GM18499 (cell line): ENCODE measurements around the gene FMO5.
"Not testable (repeated sequence)": the region's sequence is repeated elsewhere in the genome, so short reads cannot be mapped to it uniquely, and the experiment has no call there.

Experiments
- ATAC-seq: cut with Tn5 transposase; IDR thresholded peaks from one replicate; pipeline ENCODE4 v1.9.1; 2021; ENCODE audit warnings: moderate number of reproducible peaks; ENCODE audit not compliant: insufficient read depth, unreplicated experiment

Gene FMO5

DNA sequence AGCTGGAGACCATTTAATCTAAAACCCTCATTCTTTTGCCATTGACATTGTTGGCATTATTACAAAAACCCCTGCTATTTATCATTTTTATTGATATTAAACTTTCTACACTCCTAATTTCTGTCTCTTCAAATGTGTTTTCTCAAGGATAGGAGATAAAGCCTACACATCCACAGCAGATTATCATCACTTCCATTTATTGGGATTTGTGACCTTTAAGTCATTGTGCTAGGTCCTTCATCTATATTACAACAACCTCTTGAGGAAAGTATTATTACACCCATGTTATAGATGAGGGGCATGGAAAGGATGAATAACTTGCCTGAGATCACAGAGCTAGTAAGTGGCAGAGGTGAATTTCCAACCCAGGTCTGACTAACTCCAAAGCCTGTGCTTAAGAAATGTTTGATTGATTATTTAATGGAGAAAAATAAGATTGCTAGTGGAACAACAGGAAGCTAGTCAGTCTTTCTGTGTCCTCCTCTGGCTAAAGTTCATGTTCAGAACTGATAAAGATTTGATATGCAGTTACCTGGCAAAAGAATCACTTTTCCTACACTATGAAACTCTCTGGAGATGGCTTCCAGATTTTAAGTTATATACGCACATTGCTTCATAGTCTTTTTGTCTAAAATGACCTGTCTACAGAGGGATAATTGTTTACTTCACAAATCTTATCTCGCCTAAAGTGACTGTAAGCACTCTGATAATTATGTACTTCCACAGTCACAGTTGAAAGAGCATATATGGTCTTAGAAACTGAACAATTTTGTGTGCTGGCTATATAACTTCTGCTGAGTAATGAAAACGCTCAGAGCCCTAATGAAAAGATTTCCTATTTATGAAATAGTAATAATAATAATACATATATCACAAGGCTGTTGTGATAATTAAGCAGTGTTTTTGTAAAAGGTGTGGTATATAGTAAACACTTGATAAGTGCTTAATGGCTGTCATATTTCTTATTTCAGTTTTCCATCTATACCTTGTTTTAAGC, 15.0 kb downstream of the FMO5 start:
- ATAC-seq: no peak

DNA sequence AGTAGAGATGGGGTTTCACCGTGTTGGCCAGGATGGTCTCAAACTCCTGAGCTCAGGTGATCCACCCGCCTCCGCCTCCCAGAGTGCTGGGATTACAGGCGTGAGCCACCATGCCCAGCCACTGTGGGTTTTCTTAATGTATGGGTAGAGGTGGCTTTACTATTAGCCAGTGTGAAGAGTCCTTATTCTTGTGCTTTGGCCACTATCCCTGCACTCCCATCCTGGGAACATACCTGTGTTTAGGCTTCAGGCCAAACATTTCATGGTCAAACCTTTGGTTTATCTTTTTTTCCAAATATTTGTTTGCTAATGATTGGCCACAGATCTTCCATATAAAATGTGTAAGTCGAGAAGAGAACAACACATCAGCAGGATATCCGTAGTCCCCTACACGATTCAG, 16.5 kb downstream of the FMO5 start:
- no peak for ATAC-seq

DNA sequence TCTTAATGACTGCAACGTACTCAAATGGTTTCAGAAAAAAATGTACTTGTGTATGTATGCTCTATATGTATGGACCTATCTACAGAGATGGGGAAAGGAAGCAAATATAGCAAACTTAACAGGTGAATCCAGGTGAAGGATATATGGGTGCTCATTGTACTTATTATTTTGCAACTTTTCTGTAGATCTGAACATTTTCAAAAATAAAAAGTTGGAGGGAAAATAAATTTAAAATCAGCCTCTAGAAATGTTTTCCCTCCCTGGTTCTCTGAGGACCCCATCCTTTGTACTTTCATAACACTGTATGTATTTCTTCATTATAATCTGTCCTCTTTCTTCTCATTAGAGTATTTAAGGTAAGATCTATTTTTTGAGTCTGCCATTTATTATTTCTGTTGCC, 17.9 kb downstream of the FMO5 start:
- no peak for ATAC-seq

DNA sequence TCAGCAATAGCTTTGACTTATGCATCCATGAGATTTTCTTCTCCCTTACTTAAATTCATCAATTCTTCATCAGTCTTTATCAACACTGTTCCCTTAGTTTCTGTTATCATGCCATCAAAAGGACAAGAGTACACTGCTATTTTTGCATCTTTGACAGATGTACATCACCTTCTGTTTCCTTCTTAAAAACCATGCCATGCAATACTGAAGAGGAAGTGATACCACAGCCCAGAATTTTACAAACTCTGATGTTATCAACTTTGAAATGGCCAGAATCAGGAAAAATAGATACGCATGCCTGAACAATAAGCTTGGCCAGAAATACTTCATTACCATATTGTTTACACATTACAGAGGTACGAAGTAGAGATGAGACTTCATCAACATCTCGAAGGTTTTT, 21.1 kb downstream of the FMO5 start:
- ATAC-seq: no peak

DNA sequence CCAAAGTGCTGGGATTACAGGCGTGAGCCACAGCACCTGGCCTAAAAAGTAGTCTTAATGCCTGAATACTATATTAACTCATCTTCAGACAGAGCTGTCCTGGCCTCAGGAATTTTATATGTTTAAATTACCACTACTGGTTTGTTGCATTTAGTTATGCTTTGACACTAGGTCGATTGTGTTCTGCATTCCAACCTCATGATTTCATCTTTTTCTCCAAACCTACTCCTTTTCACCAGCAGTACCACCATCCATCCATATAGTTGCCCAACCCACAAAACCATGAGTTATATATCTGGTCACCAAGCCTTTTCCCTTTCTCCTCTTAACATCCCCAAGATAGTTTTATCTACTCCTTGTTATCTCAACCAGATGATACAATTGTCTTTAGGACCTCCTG, 22.6 kb downstream of the FMO5 start:
- no peak for ATAC-seq

DNA sequence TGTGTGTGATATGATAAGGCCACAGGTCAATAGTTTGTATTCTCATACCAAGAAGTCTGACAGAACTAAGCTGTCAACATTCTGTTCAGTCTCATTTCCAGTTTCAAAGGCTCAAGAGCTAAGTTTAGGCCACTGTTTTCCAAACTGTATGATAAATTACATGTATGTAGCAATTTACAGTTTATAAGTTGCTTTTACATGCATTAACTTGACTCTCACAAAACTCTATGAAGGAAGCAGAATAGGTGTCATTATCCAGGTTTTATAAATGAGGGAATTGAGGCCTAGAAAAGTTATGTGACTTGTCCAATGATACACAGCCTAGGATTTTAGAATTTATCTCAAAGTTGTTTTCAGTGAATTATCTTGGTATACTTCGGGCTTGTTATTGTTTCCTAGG, 23.4 kb downstream of the FMO5 start:
- ATAC-seq: no peak

DNA sequence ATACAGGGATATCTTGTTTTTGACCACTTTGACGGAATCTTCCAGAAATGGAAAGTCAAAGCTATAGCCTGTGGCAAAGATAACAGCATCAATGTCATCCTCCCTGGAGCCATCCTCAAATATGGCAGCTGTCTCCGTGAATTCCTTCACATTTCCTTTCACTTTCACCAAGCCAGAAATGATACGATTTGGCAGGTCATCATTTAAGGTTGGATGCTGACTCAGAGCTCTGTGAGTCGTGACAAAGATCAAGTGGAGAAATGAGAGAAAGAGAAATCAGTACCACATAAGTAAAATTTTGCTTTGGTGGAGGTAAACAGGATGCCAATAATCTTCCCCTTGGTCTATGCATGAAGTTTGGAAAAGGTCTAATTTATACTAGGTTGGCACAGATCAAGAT, 23.9 kb downstream of the FMO5 start:
- no peak for ATAC-seq

DNA sequence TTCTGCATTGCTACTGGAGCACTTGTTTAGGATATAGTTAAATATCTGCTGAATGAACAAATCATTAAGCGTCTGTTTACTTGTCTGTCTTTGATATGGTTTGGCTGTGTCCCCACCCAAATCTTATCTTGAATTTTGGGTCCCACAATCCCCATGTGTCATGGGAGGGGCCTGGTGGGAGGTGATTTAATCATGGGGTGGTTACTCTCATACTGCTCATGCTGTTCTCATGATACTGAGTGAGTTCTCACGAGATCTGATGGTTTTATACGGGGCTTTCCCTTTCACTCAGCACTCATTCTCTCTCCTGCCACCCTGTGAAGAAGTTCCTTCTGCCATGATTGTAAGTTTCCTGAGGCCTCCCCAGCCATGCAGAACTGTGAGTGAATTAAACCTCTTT, 27.8 kb downstream of the FMO5 start:
- not testable (repeated sequence) for ATAC-seq

DNA sequence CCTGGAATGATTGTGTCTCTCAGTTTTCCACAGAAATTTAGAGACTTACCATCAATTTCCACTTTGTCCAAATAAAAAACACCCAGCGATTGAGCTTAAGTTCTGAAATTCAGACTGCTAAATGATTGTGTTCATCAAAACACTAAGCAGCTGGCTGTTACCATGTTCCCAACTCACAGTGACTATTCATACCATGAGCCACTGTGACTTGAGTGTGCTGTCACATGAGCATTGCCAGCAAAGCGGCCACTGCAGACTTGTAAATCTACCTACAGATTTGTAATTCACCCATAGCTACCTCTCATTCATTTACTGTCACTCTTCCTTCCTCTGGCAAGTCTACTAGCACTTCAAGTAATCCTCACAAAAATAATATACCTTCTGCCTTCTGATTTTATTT, 35.6 kb downstream of the FMO5 start:
- ATAC-seq: no peak

DNA sequence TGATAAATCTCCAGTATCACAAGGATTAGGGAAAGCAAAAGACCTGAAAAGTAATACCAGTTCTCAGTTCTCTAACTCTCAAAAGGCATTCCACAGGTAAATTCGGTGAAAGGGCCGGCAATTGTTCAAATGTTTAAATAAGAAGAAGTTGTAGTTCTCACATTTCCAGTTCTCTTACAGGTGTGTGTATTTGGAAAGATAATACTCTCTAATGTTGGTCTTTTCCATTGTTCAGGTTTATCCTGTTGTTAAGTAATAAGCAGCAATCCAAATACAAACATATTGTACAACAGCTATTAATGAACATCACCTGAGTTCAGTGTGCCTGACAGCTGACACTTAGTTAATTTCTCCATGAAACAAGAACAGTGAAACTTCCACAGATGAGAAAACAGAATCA, 39.7 kb downstream of the FMO5 start:
- ATAC-seq: no peak

DNA sequence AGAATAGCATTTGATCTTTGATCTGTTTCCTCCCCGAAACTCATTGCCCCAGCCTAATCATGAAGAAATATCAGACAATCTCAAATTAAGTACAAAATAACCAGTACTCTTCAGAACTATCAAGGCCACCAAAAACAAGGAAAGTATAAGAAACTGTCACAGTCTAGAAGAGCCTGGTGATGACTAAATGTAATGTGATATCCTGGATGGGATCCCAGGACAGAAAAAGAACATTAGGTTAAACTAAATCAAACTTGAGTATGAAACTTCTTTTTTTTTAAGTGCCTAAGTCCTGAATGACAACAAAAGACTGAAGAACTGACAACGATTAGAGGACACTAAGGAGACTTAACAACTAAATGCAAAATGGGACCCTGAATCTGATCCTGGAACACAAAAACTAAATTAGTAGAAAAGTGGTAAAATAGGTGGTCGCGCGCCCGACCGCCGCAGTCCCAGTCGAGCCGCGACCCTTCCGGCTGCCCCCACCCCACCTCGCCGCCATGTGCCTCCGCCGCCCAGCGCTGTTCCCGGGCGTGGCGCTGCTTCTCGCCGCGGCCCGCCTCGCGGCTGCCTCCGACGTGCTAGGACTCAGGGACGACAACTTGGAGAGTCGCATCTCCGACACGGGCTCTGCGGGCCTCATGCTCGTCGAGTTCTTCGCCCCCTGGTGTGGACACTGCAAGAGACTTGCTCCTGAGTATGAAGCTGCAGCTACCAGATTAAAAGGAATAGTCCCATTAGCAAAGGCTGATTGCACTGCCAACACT, 47.3 kb downstream of the FMO5 start:
- ATAC-seq: no peak

DNA sequence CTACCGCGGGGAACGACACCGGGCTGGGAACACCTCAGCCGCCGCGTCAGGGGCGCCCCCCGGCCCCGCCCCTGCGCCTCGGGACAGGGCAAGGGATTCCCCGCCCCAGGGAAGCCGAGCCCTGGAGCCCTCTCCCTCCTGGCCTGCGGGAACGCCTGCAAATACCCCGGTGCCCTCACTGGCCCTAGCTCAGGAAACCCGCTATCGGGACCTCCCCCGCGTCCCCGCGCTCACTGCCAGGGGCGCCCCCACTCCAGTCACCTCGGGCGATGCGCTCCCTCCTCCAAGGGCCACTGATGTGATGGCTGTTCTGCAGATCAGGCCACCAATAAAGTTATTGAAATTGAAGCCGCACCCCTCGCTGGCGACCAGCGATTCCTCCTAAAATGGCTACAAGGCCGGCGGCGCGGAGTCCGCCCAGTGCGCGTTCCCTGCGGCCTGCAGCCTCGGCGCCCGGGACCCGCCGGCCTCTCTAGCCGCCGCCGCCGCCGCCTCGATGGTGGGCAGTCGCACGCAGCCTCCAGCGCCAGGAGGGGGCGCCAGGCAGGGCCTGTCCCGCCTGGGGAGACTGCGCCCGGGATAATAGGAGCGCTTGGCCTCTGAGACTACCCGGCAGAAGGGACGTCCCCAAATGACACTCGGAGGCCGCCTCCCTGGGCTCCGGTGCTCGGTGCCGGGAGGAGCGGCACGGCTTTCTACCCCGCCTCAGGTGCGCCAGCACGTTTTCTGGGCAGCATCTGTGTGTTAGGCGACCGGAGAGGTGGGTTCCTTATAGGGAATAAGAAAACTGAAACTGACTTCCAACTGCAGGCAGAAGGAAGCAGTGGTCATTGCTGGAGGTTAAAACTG, 52.7 kb downstream of the FMO5 start, which contains the start of gene PRKAB2:
PRKAB2 (minus strand) TSS at position 303 of the 849 bp plus-strand sequence. CDS start 326 bp downstream, outside the sequence.
- peak; percentile 77 for ATAC-seq

DNA sequence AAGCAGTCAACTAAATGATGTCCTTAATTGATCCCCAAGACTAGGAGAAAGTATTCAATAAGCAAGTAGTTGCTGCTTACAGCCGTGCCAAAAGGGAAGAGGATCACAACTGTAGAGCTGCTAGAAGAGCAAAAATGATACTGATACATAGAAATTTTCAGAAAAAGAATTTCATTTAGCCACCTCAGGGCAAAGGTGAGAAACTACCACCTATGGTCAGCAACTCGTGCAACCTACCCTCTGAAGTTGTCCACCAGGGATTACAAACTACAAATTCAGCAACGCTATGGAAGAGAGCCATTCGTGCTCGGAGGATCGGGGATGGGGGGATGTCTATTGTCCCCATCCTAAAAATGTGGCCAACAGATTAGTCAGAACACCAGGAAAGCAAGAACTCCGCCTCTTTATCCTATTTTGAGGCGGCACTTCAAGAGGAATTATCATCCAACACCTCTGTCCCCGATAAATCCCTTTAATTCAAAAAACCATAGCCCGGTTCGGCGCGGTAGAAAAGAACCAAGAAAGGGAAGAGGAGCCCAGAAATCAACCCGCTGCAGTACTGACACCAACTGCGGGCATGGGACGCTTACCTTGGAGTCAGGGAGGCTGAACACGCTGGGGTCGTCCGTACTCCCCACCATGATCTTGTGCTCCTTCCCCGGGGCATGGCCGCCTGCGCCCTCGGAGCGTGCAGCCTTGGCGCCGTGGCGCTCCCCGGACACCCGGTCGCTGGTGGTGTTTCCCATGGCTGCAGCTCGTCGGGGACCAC, 53.6 kb downstream of the FMO5 start:
- no peak for ATAC-seq

DNA sequence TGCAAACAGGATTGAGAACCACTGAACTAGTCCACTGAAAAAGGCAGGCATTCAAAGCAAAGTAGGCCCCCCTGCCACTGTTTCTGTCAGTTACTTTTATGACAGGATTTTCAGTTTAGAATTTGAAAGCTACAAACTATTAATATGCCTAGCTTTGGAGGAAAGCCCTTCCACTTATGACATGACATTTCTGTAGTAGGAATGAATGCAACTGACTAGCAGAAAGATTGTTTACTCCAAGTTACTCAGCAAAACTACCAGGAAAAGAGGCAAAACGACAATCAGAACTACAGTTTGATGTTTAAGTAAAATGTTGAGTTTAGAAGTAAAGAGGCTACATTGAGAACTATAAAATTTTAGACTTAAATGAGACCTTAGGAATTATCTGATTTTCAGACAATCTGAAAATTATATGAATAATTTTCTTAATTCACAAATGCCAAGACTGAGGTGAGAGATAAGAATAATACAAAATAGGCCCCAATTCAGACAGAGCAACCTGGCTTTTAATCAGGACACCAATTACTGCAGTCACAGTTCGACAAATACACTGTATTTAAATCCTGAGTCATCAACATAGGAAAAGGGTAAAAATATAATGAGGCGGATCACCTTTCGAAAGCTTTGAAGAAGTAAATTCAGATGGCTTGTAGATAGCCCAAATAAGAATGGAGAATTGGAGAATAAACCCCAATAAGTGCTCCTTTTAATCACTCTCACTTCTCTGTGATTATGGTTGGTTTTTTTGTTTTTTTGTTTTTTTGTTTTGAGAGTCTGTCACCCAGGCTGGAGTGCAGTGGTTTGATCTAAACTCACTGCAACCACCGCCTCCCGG, 55.1 kb downstream of the FMO5 start:
- ATAC-seq: no peak

DNA sequence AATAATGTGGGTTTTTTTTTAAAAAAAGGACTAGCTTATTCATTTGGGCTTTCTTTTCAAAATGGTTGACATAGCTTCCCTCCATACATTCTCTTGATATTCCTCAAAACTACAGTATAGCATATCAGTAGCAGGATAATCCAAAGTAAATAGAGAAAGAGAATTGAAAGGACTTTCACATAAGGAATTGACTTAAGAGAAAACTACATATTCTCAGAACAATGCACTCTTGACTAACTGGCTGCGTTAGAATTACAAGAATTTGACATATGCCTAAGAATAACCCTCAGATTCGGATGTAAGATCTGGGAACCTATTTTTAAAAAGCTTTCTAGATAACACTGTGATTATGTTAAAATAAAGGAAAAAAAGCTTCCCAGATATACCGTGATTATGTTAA, 56.0 kb downstream of the FMO5 start:
- no peak for ATAC-seq

DNA sequence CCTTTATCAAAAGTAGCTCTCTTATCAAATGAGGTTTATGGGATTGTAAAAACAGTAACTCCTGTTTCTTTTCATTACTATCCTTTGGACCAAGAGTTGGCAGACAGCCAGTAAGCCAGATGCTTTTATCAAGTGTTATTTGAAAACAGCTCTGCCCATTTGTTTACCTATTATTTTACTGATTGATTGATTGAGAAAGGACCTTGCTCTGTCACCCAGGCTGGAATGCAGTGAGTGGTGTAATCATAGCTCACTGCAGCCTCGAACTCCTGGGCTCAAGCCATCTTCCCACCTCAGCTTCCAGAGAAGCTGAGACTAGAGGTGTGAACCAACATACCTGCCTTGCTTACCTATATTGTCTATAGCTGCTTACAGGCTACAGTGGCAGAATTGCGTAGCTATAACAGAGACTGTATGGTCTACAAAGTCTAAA, 56.5 kb downstream of the FMO5 start:
- no peak for ATAC-seq

DNA sequence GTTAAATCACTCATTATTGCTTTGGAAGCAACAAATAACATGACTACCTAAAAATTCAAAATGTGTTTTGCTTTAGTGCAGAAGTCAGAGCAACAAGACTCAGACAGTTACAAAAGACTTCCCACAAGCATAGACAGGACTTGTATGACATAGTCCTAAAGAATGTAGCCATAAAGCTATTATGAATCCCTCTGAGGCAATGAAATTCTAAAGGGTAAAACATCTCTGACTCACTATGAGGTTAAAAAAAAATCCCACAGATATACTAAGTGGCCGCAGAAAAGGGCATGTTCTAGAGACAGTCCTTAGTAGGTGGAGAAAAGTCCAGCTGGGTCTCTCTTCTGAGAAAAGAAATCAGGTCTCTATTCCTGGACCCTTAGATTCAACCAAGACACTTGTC, 57.8 kb downstream of the FMO5 start:
- no peak for ATAC-seq

DNA sequence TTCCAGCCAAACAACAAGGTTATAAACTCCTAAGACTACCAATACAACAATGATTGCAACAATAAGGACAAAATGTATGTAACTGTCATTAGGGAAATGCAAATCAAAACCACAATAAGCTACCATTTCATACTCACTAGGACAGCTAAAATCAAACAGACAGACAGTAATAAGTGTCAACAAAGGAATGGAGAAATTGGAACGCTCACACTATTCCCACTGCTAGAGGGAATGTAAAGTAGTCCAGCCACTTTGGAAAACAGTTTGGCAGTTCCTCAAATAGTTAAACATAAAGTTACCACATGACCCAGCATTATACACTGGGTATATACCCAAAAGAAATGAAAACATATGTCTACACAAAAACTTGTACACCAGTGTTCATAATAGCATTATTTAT, 62.1 kb downstream of the FMO5 start:
- no peak for ATAC-seq

DNA sequence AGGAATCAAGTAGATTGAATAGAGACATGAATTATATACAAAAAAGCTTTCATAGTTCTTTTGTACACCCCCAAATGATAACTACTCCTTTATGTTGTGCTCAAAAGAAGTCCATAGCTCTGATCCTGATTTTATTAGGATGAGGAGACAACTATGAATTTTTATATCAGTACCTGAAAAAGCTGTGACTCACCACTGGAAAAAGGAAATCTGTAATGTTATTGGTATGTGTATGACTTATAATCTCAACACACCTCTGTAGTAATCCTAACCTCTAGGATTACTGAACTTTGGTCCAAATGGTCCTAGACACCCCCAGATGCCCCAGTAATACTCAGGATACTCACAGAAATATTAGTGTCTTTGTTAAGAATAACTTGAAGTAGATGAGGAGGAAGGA, 63.0 kb downstream of the FMO5 start:
- ATAC-seq: no peak
